Keratinocyte (primary cell): ENCODE results near the gene ZFR2. TPM values are rescaled to one million over a fixed set of nuclear protein-coding genes. Genes with fewer than 3 reads are reported as not detected.

Experiments
- DNase-seq: peaks from one replicate; pipeline ENCODE4 v3.0.0-alpha.2; 2011; ENCODE audit warnings: low read depth, missing footprints, low spot score
- FAIRE-seq: peaks from 2 replicates; lab custom pipeline; 2011; peaks lifted over from hg19 to GRCh38; lab: Jason Lieb, UNC
- H2AFZ ChIP-seq: 2 replicates; pipeline ENCODE4 v1.6.0; 2012; ENCODE audit warnings: low read length, control low read depth, inconsistent platforms; ENCODE audit not compliant: control insufficient read depth
- H3K27ac ChIP-seq: 2 replicates; pipeline ENCODE4 v1.5.1; 2011; ENCODE audit warnings: low read length; ENCODE audit not compliant: control insufficient read depth, insufficient read depth
- H3K27me3 ChIP-seq: 3 replicates; pipeline ENCODE4 v1.6.0; 2011; ENCODE audit warnings: low read length; ENCODE audit not compliant: control insufficient read depth, insufficient read depth; ENCODE audit errors: extremely low read depth
- H3K36me3 ChIP-seq, 2 experiments: 2 replicates in 1 of 2; 3 replicates in 1 of 2; pipeline ENCODE4 v1.5.1; 2011; ENCODE audit warnings: low read length in 2 of 2, mild to moderate bottlenecking in 1 of 2; ENCODE audit not compliant: control insufficient read depth in 2 of 2, insufficient read depth in 2 of 2; ENCODE audit errors: extremely low read depth in 1 of 2
- H3K4me1 ChIP-seq: 3 replicates; pipeline ENCODE4 v1.5.1; 2011; ENCODE audit warnings: low read length; ENCODE audit not compliant: control insufficient read depth, insufficient read depth; ENCODE audit errors: extremely low read depth
- H3K4me2 ChIP-seq: 3 replicates; pipeline ENCODE4 v1.6.0; 2011; ENCODE audit warnings: low read depth, low read length; ENCODE audit not compliant: control insufficient read depth, insufficient read depth; ENCODE audit errors: extremely low read depth
- H3K4me3 ChIP-seq, 3 experiments: fragments of 200-600 bp in 1 of 3; sonication (generic) in 1 of 3; 2 replicates in 2 of 3; 3 replicates in 1 of 3; pipeline ENCODE4 v1.5.1; 2011 to 2016; ENCODE audit warnings: low read length in 3 of 3, mild to moderate bottlenecking in 3 of 3, control low read depth in 2 of 3, inconsistent platforms in 1 of 3, low read depth in 1 of 3, mixed read lengths in 1 of 3, mixed run types in 1 of 3, moderate library complexity in 1 of 3; ENCODE audit not compliant: control insufficient read depth in 2 of 3, insufficient read depth in 2 of 3; ENCODE audit errors: extremely low read depth in 1 of 3
- H3K79me2 ChIP-seq: 2 replicates; pipeline ENCODE4 v1.6.0; 2012; ENCODE audit warnings: low read length; ENCODE audit not compliant: control insufficient read depth, insufficient read depth
- H3K9ac ChIP-seq: 3 replicates; pipeline ENCODE4 v1.6.0; 2011; ENCODE audit warnings: low read length; ENCODE audit not compliant: control insufficient read depth, insufficient read depth; ENCODE audit errors: extremely low read depth
- H3K9me1 ChIP-seq: 3 replicates; pipeline ENCODE4 v1.6.0; 2011; ENCODE audit warnings: low read length; ENCODE audit not compliant: control insufficient read depth, insufficient read depth; ENCODE audit errors: extremely low read depth
- H3K9me3 ChIP-seq: 2 replicates; pipeline ENCODE4 v1.5.1; 2012; ENCODE audit warnings: low read depth, low read length; ENCODE audit not compliant: control insufficient read depth
- H4K20me1 ChIP-seq: 3 replicates; pipeline ENCODE4 v1.6.0; 2011; ENCODE audit warnings: low read length; ENCODE audit not compliant: control insufficient read depth, insufficient read depth; ENCODE audit errors: extremely low read depth
- CTCF ChIP-seq, 3 experiments: IDR thresholded peaks in 1 of 3; conservative IDR thresholded peaks in 1 of 3; optimal IDR thresholded peaks in 1 of 3; 2 replicates in 2 of 3; 3 replicates in 1 of 3; pipeline versions ENCODE3 to v1.5.1; 2011; ENCODE audit warnings: low read length in 3 of 3, mild to moderate bottlenecking in 3 of 3, moderate library complexity in 2 of 3, control low read depth in 1 of 3, inconsistent platforms in 1 of 3; ENCODE audit not compliant: insufficient read depth in 2 of 3; ENCODE audit errors: extremely low read depth in 1 of 3
- EZH2 ChIP-seq: IDR thresholded peaks from one replicate; pipeline ENCODE4 v1.6.1; 2012; ENCODE audit warnings: inconsistent platforms, mild to moderate bottlenecking, low read length, moderate library complexity
- dilution Hi-C: fragments of 300-500 bp; cut with MboI; formaldehyde crosslinking; loops from one replicate; pipeline ENCODE4 v1.7.0; 2020; ENCODE audit warnings: low sequenced_read_pairs; ENCODE audit not compliant: extremely low pct_ligation_motif_present
- polyA plus RNA-seq, 5 experiments: library from polyadenylated mRNA; depleted of rRNA in 3 of 5; stranded (reverse) in 3 of 5; stranded (forward) in 1 of 5; unstranded in 1 of 5; fragments of >200 nt; gene quantifications; 1 replicate in 1 of 5; 2 replicates in 3 of 5; 3 replicates in 1 of 5; pipeline versions ENCODE4 v1.2.1 to v1.2.3, GENCODE V29; 2011 to 2012; ENCODE audit warnings: missing spikeins in 2 of 5, low read depth in 1 of 5, low replicate concordance in 1 of 5

Gene ZFR2
- polyA plus RNA-seq, 1 donor (not counting 4 experiments of a cell fraction or from before 2014, with no cell fraction given), result not detected

GRCh38 chr19:3914199-3914598 is 45.4 kb upstream of the ZFR2 start:
- DNase-seq (no peak), FAIRE-seq (no peak)
- Histone ChIP-seq H4K20me1 (no peaks in the 10 kb centered on the region), H3K4me3 (no peak overlapping the region), H3K9me3 (peaks cover 5% of the 10 kb centered on the region), H3K27me3 (no peaks in the 10 kb centered on the region), H3K9ac (no peak overlapping the region), H2AFZ (no peak overlapping the region), H3K27ac (no peak overlapping the region), H3K79me2 (no peaks in the 10 kb centered on the region), H3K9me1 (no peaks in the 10 kb centered on the region), H3K4me1 (no peaks in the 10 kb centered on the region), H3K36me3 (no peaks in the 10 kb centered on the region), H3K4me2 (no peak overlapping the region)
- dilution Hi-C loops, result no loop called here
- no peak for TF ChIP-seq EZH2
- TF ChIP-seq CTCF (optimal IDR thresholded peaks at IDR 0.05 in 1 of 3, IDR thresholded peaks at IDR 0.05 in 1 of 3, conservative IDR thresholded peaks at IDR 0.05 in 1 of 3; ENCODE audit: extremely low read depth in 1 of 3, insufficient read depth in 2 of 3, low read length in 3 of 3), result no peak

GRCh38 chr19:3910105-3910504 is 41.3 kb upstream of the ZFR2 start:
- Histone ChIP-seq H3K4me2 (no peak overlapping the region), H4K20me1 (no peaks in the 10 kb centered on the region), H3K4me1 (no peaks in the 10 kb centered on the region), H3K9ac (no peak overlapping the region), H3K36me3 (no peaks in the 10 kb centered on the region), H3K9me3 (peaks cover 5% of the 10 kb centered on the region), H3K79me2 (no peaks in the 10 kb centered on the region), H3K27me3 (no peaks in the 10 kb centered on the region), H3K27ac (no peak overlapping the region), H2AFZ (no peak overlapping the region), H3K4me3 (no peak overlapping the region), H3K9me1 (no peaks in the 10 kb centered on the region)
- dilution Hi-C loops, result no loop called here
- TF ChIP-seq CTCF (optimal IDR thresholded peaks at IDR 0.05 in 1 of 3, IDR thresholded peaks at IDR 0.05 in 1 of 3, conservative IDR thresholded peaks at IDR 0.05 in 1 of 3; ENCODE audit: extremely low read depth in 1 of 3, insufficient read depth in 2 of 3, low read length in 3 of 3), result no peak
- no peak for TF ChIP-seq EZH2
- FAIRE-seq (no peak), DNase-seq (no peak)
